H1 (cell line): ENCODE results near the gene SYT6. TPM values are rescaled to one million over a fixed set of nuclear protein-coding genes. Genes with fewer than 3 reads are reported as not detected.
A peak's percentile ranks its signal among the peaks of the same experiment; 100 is the strongest.

Source experiments
- CTCF ChIA-PET: fragments of 300-600 bp; sonication (Branson Sonifier 250); formaldehyde crosslinking; loops from one replicate; lab custom pipeline; 2021; ENCODE audit not compliant: partially characterized antibody; lab: Charles Lee
- POLR2A ChIA-PET: fragments of 300-600 bp; sonication (Branson Sonifier 250); formaldehyde crosslinking; loops from one replicate; lab custom pipeline; 2021; ENCODE audit warnings: inconsistent platforms; ENCODE audit not compliant: partially characterized antibody; lab: Charles Lee
- DNase-seq, 2 experiments: peaks; one replicate each; pipeline versions ENCODE4 v3.0.0 to v3.0.0-alpha.2; 2010 to 2022; ENCODE audit warnings: low spot score in 2 of 2, low read depth in 1 of 2, mixed read lengths in 1 of 2
- FAIRE-seq: peaks from 2 replicates; lab custom pipeline; 2011; peaks lifted over from hg19 to GRCh38; lab: Jason Lieb, UNC
- H2AFZ ChIP-seq: 2 replicates; pipeline ENCODE4 v1.8.1; 2012; ENCODE audit warnings: low read length, inconsistent platforms
- H2AK5ac ChIP-seq: 2 replicates; pipeline ENCODE4 v1.6.1; 2013; ENCODE audit warnings: low read depth, low read length
- H2BK120ac ChIP-seq: replicated peaks from 2 replicates; pipeline ENCODE3; 2013; ENCODE audit warnings: low read depth, low read length, inconsistent platforms
- H2BK12ac ChIP-seq: 2 replicates; pipeline ENCODE4 v1.6.1; 2013; ENCODE audit warnings: low read depth, low read length
- H2BK15ac ChIP-seq: 2 replicates; pipeline ENCODE4 v1.6.1; 2013; ENCODE audit warnings: low read length
- H2BK20ac ChIP-seq: 2 replicates; pipeline ENCODE4 v1.6.1; 2013; ENCODE audit warnings: low read length
- H2BK5ac ChIP-seq: 2 replicates; pipeline ENCODE4 v1.6.1; 2013; ENCODE audit warnings: low read depth, low read length
- H3K14ac ChIP-seq: 2 replicates; pipeline ENCODE4 v1.6.1; 2013; ENCODE audit warnings: inconsistent platforms; ENCODE audit not compliant: insufficient read length
- H3K18ac ChIP-seq: 2 replicates; pipeline ENCODE4 v1.6.1; 2013; ENCODE audit warnings: low read length; ENCODE audit errors: extremely low read depth
- H3K23ac ChIP-seq: 2 replicates; pipeline ENCODE4 v1.6.1; 2013; ENCODE audit warnings: inconsistent platforms; ENCODE audit not compliant: insufficient read length
- H3K23me2 ChIP-seq: 2 replicates; pipeline ENCODE4 v1.6.1; 2013; ENCODE audit warnings: low read depth, low read length
- H3K27ac ChIP-seq: 2 replicates; pipeline ENCODE4 v1.6.1; 2011; ENCODE audit warnings: low read depth, low read length, inconsistent platforms
- H3K27me3 ChIP-seq, 4 experiments: replicated peaks in 1 of 4; 1 replicate in 1 of 4; 2 replicates in 3 of 4; pipeline versions ENCODE4 v1.6.1 to v1.8.1; 2011 to 2013; ENCODE audit warnings: low read length in 3 of 4, mild to moderate bottlenecking in 3 of 4, inconsistent platforms in 2 of 4, mixed read lengths in 2 of 4, moderate library complexity in 1 of 4; ENCODE audit not compliant: control insufficient read depth in 3 of 4, insufficient read depth in 3 of 4; ENCODE audit errors: extremely low read depth in 1 of 4
- H3K36me3 ChIP-seq, 4 experiments: 2 replicates each; pipeline versions ENCODE4 v1.6.1 to v1.8.1; 2011 to 2013; ENCODE audit warnings: mild to moderate bottlenecking in 4 of 4, low read length in 3 of 4, moderate library complexity in 2 of 4, control low read depth in 1 of 4, inconsistent platforms in 1 of 4; ENCODE audit not compliant: insufficient read depth in 4 of 4, control insufficient read depth in 2 of 4
- H3K4ac ChIP-seq: replicated peaks from 2 replicates; pipeline ENCODE3; 2013; ENCODE audit warnings: low read length, low read depth, mixed read lengths, inconsistent platforms; ENCODE audit not compliant: insufficient read length
- H3K4me1 ChIP-seq, 4 experiments: replicated peaks in 1 of 4; 1 replicate in 1 of 4; 2 replicates in 3 of 4; pipeline versions ENCODE4 v1.6.1 to v1.8.1; 2011 to 2013; ENCODE audit warnings: low read length in 3 of 4, inconsistent platforms in 2 of 4, mixed read lengths in 1 of 4; ENCODE audit not compliant: insufficient read depth in 4 of 4, control insufficient read depth in 3 of 4
- H3K4me2 ChIP-seq, 2 experiments: 2 replicates each; pipeline versions ENCODE4 v1.6.1 to v1.8.1; 2011 to 2013; ENCODE audit warnings: low read depth in 2 of 2, low read length in 2 of 2, control low read depth in 1 of 2, inconsistent platforms in 1 of 2, mild to moderate bottlenecking in 1 of 2; ENCODE audit not compliant: insufficient read depth in 1 of 2
- H3K4me3 ChIP-seq, 4 experiments: fragments of 200-600, 300-600 bp in 1 of 4; sonication (generic), shearing (Covaris generic), sonication (Bioruptor Twin) in 1 of 4; 2 replicates each; pipeline versions ENCODE4 v1.5.1 to v1.8.1; 2011 to 2016; ENCODE audit warnings: low read length in 4 of 4, low read depth in 3 of 4, control low read depth in 2 of 4, inconsistent platforms in 2 of 4, mild to moderate bottlenecking in 2 of 4, mixed read lengths in 1 of 4, moderate library complexity in 1 of 4; ENCODE audit not compliant: insufficient read depth in 2 of 4; ENCODE audit errors: extremely low read depth in 1 of 4
- H3K56ac ChIP-seq: replicated peaks from 2 replicates; pipeline ENCODE3; 2013; ENCODE audit warnings: low read depth, mild to moderate bottlenecking, mixed read lengths, low read length, inconsistent platforms; ENCODE audit not compliant: insufficient read length
- H3K79me1 ChIP-seq: 2 replicates; pipeline ENCODE4 v1.6.1; 2013; ENCODE audit warnings: low read depth, low read length, control low read depth
- H3K79me2 ChIP-seq, 2 experiments: 2 replicates each; pipeline versions ENCODE4 v1.6.1 to v1.8.1; 2012 to 2013; ENCODE audit warnings: low read length in 2 of 2, mild to moderate bottlenecking in 2 of 2, inconsistent platforms in 1 of 2; ENCODE audit not compliant: insufficient read depth in 2 of 2, control insufficient read depth in 1 of 2
- H3K9ac ChIP-seq, 4 experiments: replicated peaks in 1 of 4; 1 replicate in 1 of 4; 2 replicates in 3 of 4; pipeline versions ENCODE4 v1.6.1 to v1.8.1; 2011 to 2013; ENCODE audit warnings: low read depth in 3 of 4, low read length in 3 of 4, control low read depth in 2 of 4, mild to moderate bottlenecking in 2 of 4, moderate library complexity in 2 of 4, inconsistent platforms in 1 of 4; ENCODE audit errors: extremely low read depth in 1 of 4
- H3K9me3 ChIP-seq, 2 experiments: 2 replicates each; pipeline versions ENCODE4 v1.6.1 to v1.8.1; 2012 to 2013; ENCODE audit warnings: mild to moderate bottlenecking in 2 of 2, moderate library complexity in 2 of 2, control low read depth in 1 of 2, inconsistent platforms in 1 of 2, low read depth in 1 of 2, low read length in 1 of 2, mixed read lengths in 1 of 2; ENCODE audit not compliant: insufficient read depth in 2 of 2
- H4K20me1 ChIP-seq, 2 experiments: replicated peaks in 1 of 2; 2 replicates each; pipeline versions ENCODE3 to v1.8.1; 2011 to 2013; ENCODE audit warnings: inconsistent platforms in 2 of 2, low read length in 2 of 2, mild to moderate bottlenecking in 1 of 2; ENCODE audit not compliant: insufficient read depth in 2 of 2, control insufficient read depth in 1 of 2
- H4K5ac ChIP-seq: 2 replicates; pipeline ENCODE4 v1.6.1; 2013; ENCODE audit warnings: low read length, low read depth, mixed read lengths, inconsistent platforms; ENCODE audit not compliant: insufficient read length
- H4K8ac ChIP-seq: 2 replicates; pipeline ENCODE4 v1.8.0; 2013; ENCODE audit warnings: mild to moderate bottlenecking, moderate library complexity, low read length, inconsistent platforms; ENCODE audit not compliant: insufficient read depth; ENCODE audit errors: extremely low read depth
- H4K91ac ChIP-seq: replicated peaks from 2 replicates; pipeline ENCODE3; 2013; ENCODE audit warnings: low read length, mixed read lengths, inconsistent platforms; ENCODE audit not compliant: insufficient read length
- EGR1 ChIP-seq: IDR thresholded peaks from 2 replicates; pipeline ENCODE4 v1.6.1; 2011; ENCODE audit warnings: low read depth, low read length, borderline replicate concordance
- EP300 ChIP-seq, 2 experiments: IDR thresholded peaks; 1 replicate in 1 of 2; 2 replicates in 1 of 2; pipeline ENCODE4 v1.6.1; 2011 to 2012; ENCODE audit warnings: low read depth in 2 of 2, low read length in 2 of 2, mild to moderate bottlenecking in 2 of 2, borderline replicate concordance in 1 of 2, inconsistent platforms in 1 of 2, moderate library complexity in 1 of 2
- EZH2 ChIP-seq: fragments of 200-600 bp; sonication (generic); IDR thresholded peaks from 2 replicates; pipeline ENCODE4 v1.7.1; 2012; ENCODE audit warnings: low read depth, mild to moderate bottlenecking, moderate library complexity, low read length, inconsistent platforms; ENCODE audit not compliant: severe bottlenecking
- HDAC6 ChIP-seq: IDR thresholded peaks from one replicate; pipeline ENCODE4 v1.7.1; 2012; ENCODE audit warnings: low read depth, mild to moderate bottlenecking, inconsistent platforms, low read length, moderate library complexity
- SP4 ChIP-seq: IDR thresholded peaks from 2 replicates; pipeline ENCODE4 v1.6.1; 2012; ENCODE audit warnings: low read length, inconsistent platforms
- WGBS, 2 experiments: shearing (Covaris generic) in 1 of 2; methylation state at CpG; one replicate each; pipeline versions ENCODE4 v1.1.6 to v1.1.7; 2013 to 2015; ENCODE audit warnings: low lambda C conversion rate in 2 of 2, mixed read lengths in 2 of 2, inconsistent platforms in 1 of 2, low coverage in 1 of 2, missing lambda C conversion rate in 1 of 2; ENCODE audit not compliant: insufficient replicate concordance in 2 of 2, insufficient coverage in 1 of 2, insufficient read length in 1 of 2; ENCODE audit errors: extremely low coverage in 1 of 2, missing lambda C conversion rate in 1 of 2; 5-methylcytosine and 5-hydroxymethylcytosine counted together
- polyA plus RNA-seq, 7 experiments: library from polyadenylated mRNA; depleted of rRNA in 3 of 7; stranded (reverse) in 5 of 7; unstranded in 2 of 7; fragments of >200 nt in 5 of 7; fragments of 200-250 nt in 2 of 7; gene quantifications; 1 replicate in 5 of 7; 2 replicates in 1 of 7; 4 replicates in 1 of 7; pipeline versions ENCODE4 v1.2.1 to v1.2.3, GENCODE V29; 2011 to 2013; ENCODE audit warnings: missing spikeins in 2 of 7, mixed read lengths in 2 of 7
- total RNA-seq: library from RNA; stranded (reverse); fragmentation: NEBNext Ultra II Directional; extraction: Animal tissue kit (Norgen Biotek cat#: 25700); gene quantifications from 2 replicates; pipeline ENCODE4 v1.2.1, GENCODE V29; 2021

The SYT6 gene
- total and polyA plus RNA-seq, 2 of the 8 experiments (the other 6 are each of a cell fraction or from before 2014, with no cell fraction given), result 33.7 to 83.5 TPM

- H3K79me1 ChIP-seq, result peaks cover 6% of the 10 kb centered on the region
- H3K27ac ChIP-seq, result no peak overlapping the region
- no peak overlapping the region for H3K9ac ChIP-seq
- peaks cover 7 to 84% (median 15%) of the 10 kb centered on the region in 4 experiments; a peak in 6 of 8 replicates for H3K36me3 ChIP-seq
- no peaks in the 10 kb centered on the region for H3K9me3 ChIP-seq
- no peak overlapping the region for H3K4ac ChIP-seq
- POLR2A ChIA-PET, result no interaction called here
- no peak overlapping the region for H2AK5ac ChIP-seq
- H4K20me1 ChIP-seq, result no peaks in the 10 kb centered on the region
- no peak overlapping the region for H4K8ac ChIP-seq
- no peak overlapping the region for H3K23ac ChIP-seq
- no peak overlapping the region for H2BK15ac ChIP-seq
- no peak overlapping the region for H4K5ac ChIP-seq
- H3K56ac ChIP-seq, result no peak overlapping the region
- no peaks in the 10 kb centered on the region for H3K79me2 ChIP-seq
- H2BK20ac ChIP-seq, result no peak overlapping the region
- H2AFZ ChIP-seq, result no peak overlapping the region
- no peaks in the 10 kb centered on the region; a peak in 2 of 7 replicates for H3K27me3 ChIP-seq
- no peak overlapping the region for H3K4me2 ChIP-seq
- DNase-seq (no peak), FAIRE-seq (no peak)
- H3K4me3 ChIP-seq, result no peak overlapping the region
- H3K18ac ChIP-seq, result 0 out of 2 replicates have a peak overlapping the region, but pooled peaks have one; percentile 6
- no peak overlapping the region for H4K91ac ChIP-seq
- TF ChIP-seq EP300 (IDR thresholded peaks at IDR 0.05; ENCODE audit: borderline replicate concordance in 1 of 2, low read depth in 2 of 2, low read length in 2 of 2) (no peak), EZH2 (no peak), HDAC6 (no peak), SP4 (no peak), EGR1 (no peak)
- no peak overlapping the region for H2BK12ac ChIP-seq
- no peak overlapping the region for H2BK5ac ChIP-seq
- CTCF ChIA-PET, result interaction anchor here (0.9 to 2.4 kb wide), 5 partner anchors 10 to 17 kb away, joined by 3 to 6 read pairs (median 3); no protein-coding TSS in a partner anchor
- 91% methylated on average over 23 of the region's 23 CpGs; no CpG with 5 or more reads in 1 of the 2 experiments for WGBS, 2 experiments
- peaks cover 2 to 11% (median 5%) of the 10 kb centered on the region in 4 experiments; a peak in 6 of 7 replicates for H3K4me1 ChIP-seq
- no peaks in the 10 kb centered on the region for H3K23me2 ChIP-seq
- H3K14ac ChIP-seq, result no peak overlapping the region
- no peak overlapping the region for H2BK120ac ChIP-seq
Measured at GRCh38 chr1:114111731-114112641, 41.7 kb downstream of the SYT6 start.
